ENCODE results near the gene IPO13.

IPO13 gene

GRCh38 chr1:43973981-43974442 lies 27.3 kb downstream of the IPO13 start:
- TF ChIP-seq CTCF (IDR thresholded peaks at IDR 0.05): no peak
- no peaks in the 10 kb centered on the region for H3K27me3 ChIP-seq
- H3K4me1 ChIP-seq (ENCODE audit: control insufficient read depth in 1 of 2, insufficient read depth in 1 of 2, low read depth in 1 of 2, low read length in 1 of 2): peaks cover 57 to 60% of the 10 kb centered on the region in 2 experiments
- peak overlapping the region; percentile 98 for H3K27ac ChIP-seq
- peak overlapping the region; percentile 96 for H3K4me3 ChIP-seq (ENCODE audit: low read depth in 1 of 2, low read length in 1 of 2)
- H3K36me3 ChIP-seq: peaks cover 30% of the 10 kb centered on the region
- H3K9me3 ChIP-seq: no peaks in the 10 kb centered on the region

GRCh38 chr1:43974443-43975248 lies 27.9 kb downstream of the IPO13 start, which contains the start of gene ATP6V0B:
TSS of gene ATP6V0B (plus strand) at chr1:43974960. CDS start at chr1:43975041, 81 bp downstream.
- peak within 1 kb of the TSS; percentile 98 for H3K27ac ChIP-seq
- TF ChIP-seq CTCF (IDR thresholded peaks at IDR 0.05): peak; percentile 43
- H3K9me3 ChIP-seq: no peaks in the 10 kb centered on the region
- peaks cover 4% of the 10 kb centered on the region for H3K27me3 ChIP-seq
- peaks cover 54 to 55% of the 10 kb centered on the region in 2 experiments for H3K4me1 ChIP-seq (ENCODE audit: control insufficient read depth in 1 of 2, insufficient read depth in 1 of 2, low read depth in 1 of 2, low read length in 1 of 2)
- H3K4me3 ChIP-seq (ENCODE audit: low read depth in 1 of 2, low read length in 1 of 2): peak within 1 kb of the TSS; percentile 96
- H3K36me3 ChIP-seq: peaks cover 30% of the 10 kb centered on the region

GRCh38 chr1:43975249-43975961 lies 28.7 kb downstream of the IPO13 start:
- H3K36me3 ChIP-seq: peaks cover 30% of the 10 kb centered on the region
- peaks cover 54 to 56% of the 10 kb centered on the region in 2 experiments for H3K4me1 ChIP-seq (ENCODE audit: control insufficient read depth in 1 of 2, insufficient read depth in 1 of 2, low read depth in 1 of 2, low read length in 1 of 2)
- peak overlapping the region; percentile 96 for H3K4me3 ChIP-seq (ENCODE audit: low read depth in 1 of 2, low read length in 1 of 2)
- H3K9me3 ChIP-seq: no peaks in the 10 kb centered on the region
- H3K27ac ChIP-seq: peak overlapping the region; percentile 98
- peak; percentile 3 for TF ChIP-seq CTCF (IDR thresholded peaks at IDR 0.05)
- H3K27me3 ChIP-seq: peaks cover 12% of the 10 kb centered on the region

GRCh38 chr1:43976045-43976444 lies 29.3 kb downstream of the IPO13 start:
- H3K36me3 ChIP-seq: peaks cover 30% of the 10 kb centered on the region
- peaks cover 60% of the 10 kb centered on the region in 2 experiments for H3K4me1 ChIP-seq (ENCODE audit: control insufficient read depth in 1 of 2, insufficient read depth in 1 of 2, low read depth in 1 of 2, low read length in 1 of 2)
- TF ChIP-seq CTCF (IDR thresholded peaks at IDR 0.05): no peak
- H3K4me3 ChIP-seq (ENCODE audit: low read depth in 1 of 2, low read length in 1 of 2): peak overlapping the region; percentile 96
- H3K9me3 ChIP-seq: no peaks in the 10 kb centered on the region
- H3K27me3 ChIP-seq: peaks cover 13% of the 10 kb centered on the region
- peak overlapping the region; percentile 98 for H3K27ac ChIP-seq

- no peak for TF ChIP-seq CTCF (IDR thresholded peaks at IDR 0.05)
- Histone ChIP-seq H3K27me3 (peaks cover 13% of the 10 kb centered on the region), H3K4me1 (ENCODE audit: control insufficient read depth in 1 of 2, insufficient read depth in 1 of 2, low read depth in 1 of 2, low read length in 1 of 2) (peaks cover 64 to 68% of the 10 kb centered on the region in 2 experiments), H3K36me3 (peaks cover 30% of the 10 kb centered on the region), H3K9me3 (no peaks in the 10 kb centered on the region), H3K27ac (peak overlapping the region; percentile 98), H3K4me3 (ENCODE audit: low read depth in 1 of 2, low read length in 1 of 2) (peak overlapping the region; percentile 96)
These were observed 30.1 kb downstream of the IPO13 start for GRCh38 chr1:43976890-43977289.

All from neutrophil (primary cell).